ENCODE results near the gene OSBP. TPM values are rescaled to one million over a fixed set of nuclear protein-coding genes. Genes with fewer than 3 reads are reported as not detected.

OSBP gene
- total and polyA plus RNA-seq, 2 donors (not counting 1 experiment from before 2014, with no cell fraction given) = 12.6 to 40.2 TPM

- Histone ChIP-seq H3K4me2 (replicated peaks; ENCODE audit: low read depth, low read length, poor library complexity, severe bottlenecking) (no peak overlapping the region), H3K79me2 (ENCODE audit: control insufficient read depth, insufficient read depth, low read length) (peaks cover 53% of the 10 kb centered on the region), H3K4me3 (ENCODE audit: control extremely low read depth in 1 of 5, extremely low read depth in 1 of 5, insufficient read depth in 1 of 5, low read depth in 2 of 5, low read length in 4 of 5) (no peak overlapping the region), H4K20me1 (ENCODE audit: control insufficient read depth, insufficient read depth, low read length, poor library complexity, severe bottlenecking) (peaks cover 42% of the 10 kb centered on the region), H3K27me3 (replicated peaks in 1 of 4; ENCODE audit: control extremely low read depth in 1 of 4, control insufficient read depth in 3 of 4, insufficient read depth in 4 of 4, low read length in 3 of 4) (no peaks in the 10 kb centered on the region), H2AFZ (ENCODE audit: insufficient read depth, low read depth, low read length, poor library complexity, severe bottlenecking) (no peak overlapping the region), H3K9ac (ENCODE audit: low read length) (no peak overlapping the region), H3K27ac (ENCODE audit: low read length in 2 of 2) (no peak overlapping the region), H3K4me1 (ENCODE audit: control insufficient read depth in 2 of 2, insufficient read depth in 2 of 2, low read length in 2 of 2) (no peaks in the 10 kb centered on the region), H3K36me3 (replicated peaks in 1 of 2; ENCODE audit: control extremely low read depth in 1 of 2, control insufficient read depth in 1 of 2, extremely low read depth in 1 of 2, insufficient read depth in 2 of 2, low read length in 1 of 2) (peaks cover 33 to 94% of the 10 kb centered on the region in 2 experiments), H3K9me3 (ENCODE audit: control extremely low read depth in 1 of 3, control insufficient read depth in 2 of 3, insufficient read depth in 1 of 3, low read length in 2 of 3) (no peaks in the 10 kb centered on the region)
- no peak overlapping the region for H3K4me3 Mint-ChIP-seq
- H3K27me3 Mint-ChIP-seq = no peaks in the 10 kb centered on the region
- H3K9me3 Mint-ChIP-seq (ENCODE audit: insufficient read depth) = no peaks in the 10 kb centered on the region
- ChIA-PET POLR2A (no interaction called here), CTCF (interaction anchor here (0.7 kb wide), 2 partner anchors 11 to 915 kb away, joined by 4 to 5 read pairs; no protein-coding TSS in a partner anchor)
- TF ChIP-seq EZH2 (IDR thresholded peaks at IDR 0.05; ENCODE audit: borderline replicate concordance, insufficient read depth, low read depth, low read length, poor library complexity, severe bottlenecking) (no peak), CTCF (IDR thresholded peaks at IDR 0.05) (no peak)
- intact Hi-C loops (cut with micrococcal nuclease) = no loop called here
- peaks cover 2% of the 10 kb centered on the region for H3K4me1 Mint-ChIP-seq
- ATAC-seq (ENCODE audit: low read depth) = no peak
- no peak for DNase-seq
- no peak overlapping the region for H3K27ac Mint-ChIP-seq
- WGBS (ENCODE audit: insufficient coverage) = 94% methylated on average over 2 of the region's 4 CpGs
Observed at GRCh38 chr11:59600636-59601035, 14.9 kb downstream of the OSBP start.

DNA sequence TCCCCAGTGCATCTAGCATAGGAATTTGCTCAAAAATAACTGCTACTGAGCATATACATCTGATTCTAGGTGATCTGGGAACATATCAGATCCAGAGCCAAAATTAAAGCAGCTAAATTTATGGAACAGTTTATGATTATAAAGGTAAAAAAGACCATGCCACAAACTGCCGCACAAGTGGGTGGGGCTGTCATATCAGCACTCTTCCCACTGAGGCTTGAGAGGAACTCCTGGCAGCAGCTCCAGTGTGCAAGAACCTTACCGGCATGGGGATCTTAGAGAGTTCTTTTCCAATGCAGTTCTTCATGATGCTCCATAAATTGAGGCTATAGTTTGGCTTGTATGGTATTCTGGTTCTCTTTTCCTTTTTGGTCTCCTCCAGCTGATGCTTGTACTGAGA lies 15.3 kb downstream of the OSBP start:
- ATAC-seq (ENCODE audit: low read depth) (no peak), DNase-seq (no peak)
- Histone ChIP-seq H3K4me1 (ENCODE audit: control insufficient read depth in 2 of 2, insufficient read depth in 2 of 2, low read length in 2 of 2) (no peaks in the 10 kb centered on the region), H2AFZ (ENCODE audit: insufficient read depth, low read depth, low read length, poor library complexity, severe bottlenecking) (no peak overlapping the region), H3K27me3 (replicated peaks in 1 of 4; ENCODE audit: control extremely low read depth in 1 of 4, control insufficient read depth in 3 of 4, insufficient read depth in 4 of 4, low read length in 3 of 4) (no peaks in the 10 kb centered on the region), H3K79me2 (ENCODE audit: control insufficient read depth, insufficient read depth, low read length) (peaks cover 52% of the 10 kb centered on the region), H4K20me1 (ENCODE audit: control insufficient read depth, insufficient read depth, low read length, poor library complexity, severe bottlenecking) (peaks cover 38% of the 10 kb centered on the region), H3K4me2 (replicated peaks; ENCODE audit: low read depth, low read length, poor library complexity, severe bottlenecking) (no peak overlapping the region), H3K36me3 (replicated peaks in 1 of 2; ENCODE audit: control extremely low read depth in 1 of 2, control insufficient read depth in 1 of 2, extremely low read depth in 1 of 2, insufficient read depth in 2 of 2, low read length in 1 of 2) (peaks cover 33 to 90% of the 10 kb centered on the region in 2 experiments), H3K9me3 (ENCODE audit: control extremely low read depth in 1 of 3, control insufficient read depth in 2 of 3, insufficient read depth in 1 of 3, low read length in 2 of 3) (no peaks in the 10 kb centered on the region), H3K4me3 (ENCODE audit: control extremely low read depth in 1 of 5, extremely low read depth in 1 of 5, insufficient read depth in 1 of 5, low read depth in 2 of 5, low read length in 4 of 5) (no peak overlapping the region), H3K9ac (ENCODE audit: low read length) (no peak overlapping the region), H3K27ac (ENCODE audit: low read length in 2 of 2) (no peak overlapping the region)
- no peak overlapping the region for H3K4me3 Mint-ChIP-seq
- intact Hi-C loops (cut with micrococcal nuclease) = no loop called here
- CTCF ChIA-PET = interaction anchor here (0.7 kb wide), 2 partner anchors 12 to 915 kb away, joined by 4 to 5 read pairs; no protein-coding TSS in a partner anchor
- H3K27me3 Mint-ChIP-seq = no peaks in the 10 kb centered on the region
- H3K4me1 Mint-ChIP-seq = peaks cover 2% of the 10 kb centered on the region
- TF ChIP-seq EZH2 (IDR thresholded peaks at IDR 0.05; ENCODE audit: borderline replicate concordance, insufficient read depth, low read depth, low read length, poor library complexity, severe bottlenecking) = no peak
- no peak for TF ChIP-seq CTCF (IDR thresholded peaks at IDR 0.05)
- POLR2A ChIA-PET = no interaction called here
- H3K9me3 Mint-ChIP-seq (ENCODE audit: insufficient read depth) = no peaks in the 10 kb centered on the region
- no CpG with 5 or more reads among the region's 2 CpGs for WGBS (ENCODE audit: insufficient coverage)
- no peak overlapping the region for H3K27ac Mint-ChIP-seq

Measured in B cell (primary cell).